BLaER1 (cell line): Measurements from ENCODE around the gene MYLIP.

Source experiments
- H3K27ac ChIP-seq: shearing (Covaris generic); formaldehyde crosslinking; 2 replicates; pipeline ENCODE4 v1.8.1; 2022
- H3K27me3 ChIP-seq: shearing (Covaris generic); formaldehyde crosslinking; 2 replicates; pipeline ENCODE4 v1.8.1; 2022
- H3K36me3 ChIP-seq: shearing (Covaris generic); formaldehyde crosslinking; 2 replicates; pipeline ENCODE4 v1.8.1; 2022
- H3K4me1 ChIP-seq: shearing (Covaris generic); formaldehyde crosslinking; 2 replicates; pipeline ENCODE4 v1.8.1; 2022
- H3K4me2 ChIP-seq: shearing (Covaris generic); formaldehyde crosslinking; 2 replicates; pipeline ENCODE4 v1.8.1; 2022
- H3K4me3 ChIP-seq: shearing (Covaris generic); formaldehyde crosslinking; 2 replicates; pipeline ENCODE4 v1.8.1; 2022
- H3K9ac ChIP-seq: shearing (Covaris generic); formaldehyde crosslinking; 2 replicates; pipeline ENCODE4 v1.8.1; 2022
- H3K9me3 ChIP-seq: shearing (Covaris generic); formaldehyde crosslinking; 2 replicates; pipeline ENCODE4 v1.8.1; 2022
- H4K20me1 ChIP-seq: shearing (Covaris generic); formaldehyde crosslinking; 2 replicates; pipeline ENCODE4 v1.8.1; 2022
- Cebpa-rat ChIP-seq: shearing (Covaris generic); IDR thresholded peaks from 2 replicates; pipeline ENCODE4 v1.8.1; 2022

Gene MYLIP

DNA sequence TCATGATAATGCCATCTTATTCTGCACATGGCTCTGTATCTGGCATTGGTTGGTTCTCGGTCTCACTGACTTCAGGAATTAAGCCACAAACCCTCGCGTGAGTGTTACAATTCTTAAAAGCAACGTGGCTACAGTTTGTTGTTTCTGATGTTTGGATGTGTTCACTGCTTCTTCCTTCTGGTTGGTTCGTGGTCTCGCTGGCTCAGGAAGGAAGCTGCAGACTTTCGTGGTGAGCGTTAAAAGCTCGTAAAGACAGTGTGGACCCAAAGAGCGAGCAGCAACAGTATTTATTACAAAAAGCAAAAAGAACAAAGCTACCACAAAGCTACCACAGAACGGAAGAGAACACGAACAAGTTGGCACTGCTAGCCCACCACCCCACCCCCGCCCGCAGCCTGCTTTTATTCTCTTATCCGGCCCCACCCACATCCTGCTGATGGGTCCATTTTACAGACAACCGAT, 51.1 kb downstream of the MYLIP start:
- Histone ChIP-seq H3K36me3 (no peaks in the 10 kb centered on the region), H3K9ac (no peak overlapping the region), H3K4me2 (peak overlapping the region; percentile 61), H3K9me3 (peaks cover 19% of the 10 kb centered on the region), H3K27ac (peak overlapping the region; percentile 65), H3K27me3 (no peaks in the 10 kb centered on the region), H4K20me1 (no peaks in the 10 kb centered on the region), H3K4me3 (no peak overlapping the region), H3K4me1 (peaks cover 30% of the 10 kb centered on the region)
- TF ChIP-seq Cebpa-rat = no peak

DNA sequence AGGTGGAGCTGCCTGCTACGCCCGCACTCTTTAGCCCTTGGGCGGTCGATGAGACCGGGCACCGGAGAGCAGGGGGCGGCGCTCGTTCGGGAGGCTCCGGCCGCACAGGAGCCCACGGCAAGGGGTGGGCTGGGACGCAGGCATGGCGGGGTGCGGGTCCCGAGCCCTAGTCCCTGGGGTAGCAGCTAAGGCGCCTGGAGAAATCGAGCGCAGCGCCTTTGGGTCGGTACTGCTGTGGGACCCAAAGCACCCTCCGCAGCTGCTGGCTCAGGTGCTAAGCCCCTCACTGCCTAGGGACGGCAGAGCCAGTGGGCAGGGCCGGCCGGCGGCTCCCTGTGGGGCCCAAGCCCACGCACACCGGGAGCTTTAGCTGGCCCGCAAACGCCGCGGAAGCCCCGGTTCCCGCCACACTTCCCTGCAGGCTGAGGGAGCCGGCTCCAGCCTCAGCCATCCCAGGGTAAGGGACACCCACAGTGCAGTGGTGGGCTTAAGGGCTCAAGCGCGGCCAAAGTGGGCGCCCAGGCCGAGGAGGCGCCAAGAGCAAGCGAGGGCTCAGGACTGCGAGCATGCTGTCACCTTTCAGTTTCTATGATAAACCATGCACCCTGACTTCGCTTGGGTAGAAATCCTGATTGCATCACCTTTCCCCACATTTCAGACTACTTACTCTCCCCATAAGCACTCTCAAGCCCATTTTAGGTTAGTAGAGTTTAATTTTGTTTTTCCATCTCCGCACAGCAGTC, 52.0 kb downstream of the MYLIP start:
- peak overlapping the region; percentile 33; the same call in 1 of the 2 replicates for H3K4me2 ChIP-seq
- peak overlapping the region; percentile 46; the same call in 1 of the 2 replicates for H3K4me3 ChIP-seq
- no peaks in the 10 kb centered on the region for H4K20me1 ChIP-seq
- no peak overlapping the region; the same call in 1 of the 2 replicates for H3K27ac ChIP-seq
- no peak overlapping the region for H3K9ac ChIP-seq
- H3K4me1 ChIP-seq = peaks cover 30% of the 10 kb centered on the region
- no peaks in the 10 kb centered on the region for H3K36me3 ChIP-seq
- H3K27me3 ChIP-seq = no peaks in the 10 kb centered on the region
- H3K9me3 ChIP-seq = peaks cover 19% of the 10 kb centered on the region
- no peak for TF ChIP-seq Cebpa-rat

DNA sequence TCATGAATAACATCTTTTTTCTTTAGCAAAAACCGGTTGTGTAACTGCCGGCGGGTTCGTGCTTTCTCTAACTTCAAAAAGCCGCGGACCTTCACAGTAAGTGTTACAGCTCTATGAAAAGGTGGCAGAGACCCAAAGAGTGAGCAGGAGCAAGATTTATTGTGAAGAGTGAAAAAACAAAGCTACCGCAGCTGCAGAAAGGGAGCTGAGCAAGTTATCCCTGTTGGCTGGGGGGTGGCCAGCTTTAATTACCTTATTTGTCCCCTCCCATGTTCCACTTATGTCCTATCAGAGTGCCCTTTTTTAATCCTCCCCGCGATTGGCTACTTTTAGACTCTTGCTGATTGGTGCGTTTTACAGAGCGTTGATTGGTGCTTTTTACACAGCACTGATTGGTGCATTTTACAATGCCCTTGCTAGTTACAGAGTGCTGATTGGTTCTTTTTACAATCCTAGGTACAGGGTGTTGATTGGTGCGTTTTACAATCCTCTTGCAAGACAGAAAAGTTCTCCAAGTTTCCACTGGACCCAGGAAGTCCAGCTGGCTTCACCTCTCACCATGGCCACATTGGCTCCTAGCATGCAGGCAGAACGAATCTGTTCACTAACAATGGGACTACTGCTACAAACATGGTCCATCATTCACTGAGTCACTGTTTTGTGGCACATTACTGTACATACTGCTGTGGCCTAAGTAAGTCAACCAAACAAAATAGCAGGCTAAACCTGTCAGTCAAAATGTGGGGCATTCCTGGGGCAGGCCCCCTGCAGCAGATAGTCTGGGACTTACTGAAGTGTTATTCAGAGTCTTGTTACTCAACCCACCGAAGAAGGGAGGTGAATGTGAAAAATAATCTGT, 52.8 kb downstream of the MYLIP start:
- H3K9me3 ChIP-seq = peaks cover 19% of the 10 kb centered on the region
- no peaks in the 10 kb centered on the region for H3K27me3 ChIP-seq
- no peak overlapping the region for H3K27ac ChIP-seq
- H4K20me1 ChIP-seq = no peaks in the 10 kb centered on the region
- peaks cover 30% of the 10 kb centered on the region for H3K4me1 ChIP-seq
- H3K4me3 ChIP-seq = peak overlapping the region; percentile 46; the same call in 1 of the 2 replicates
- H3K9ac ChIP-seq = no peak overlapping the region
- no peak for TF ChIP-seq Cebpa-rat
- H3K36me3 ChIP-seq = no peaks in the 10 kb centered on the region
- no peak overlapping the region for H3K4me2 ChIP-seq

DNA sequence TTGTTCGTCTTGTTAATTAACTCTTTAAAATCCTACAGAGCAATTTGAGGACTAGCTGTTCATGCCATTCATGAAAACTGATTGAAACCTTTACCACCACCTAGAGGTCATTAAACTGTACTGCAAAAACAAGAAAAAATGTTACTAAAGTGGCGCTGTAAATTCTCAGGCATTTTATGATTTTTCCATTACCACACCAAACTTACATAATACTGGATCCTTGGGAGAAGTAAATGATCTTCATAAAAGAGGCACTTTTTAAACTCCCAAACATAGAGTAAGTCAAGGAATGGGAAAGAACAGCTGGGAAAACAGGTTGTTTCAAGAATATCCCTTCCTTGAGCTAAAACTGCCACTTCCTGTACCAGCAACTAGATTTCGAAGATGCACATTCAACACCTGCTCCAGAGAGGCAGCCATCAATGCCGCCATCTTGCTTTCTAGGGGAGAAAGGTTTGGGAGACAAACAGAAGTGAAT, 54.3 kb downstream of the MYLIP start:
- Histone ChIP-seq H3K4me2 (peak overlapping the region; percentile 44), H3K9me3 (peaks cover 19% of the 10 kb centered on the region), H3K4me1 (peaks cover 36% of the 10 kb centered on the region), H3K36me3 (no peaks in the 10 kb centered on the region), H3K4me3 (no peak overlapping the region), H4K20me1 (no peaks in the 10 kb centered on the region), H3K27me3 (no peaks in the 10 kb centered on the region), H3K9ac (no peak overlapping the region), H3K27ac (no peak overlapping the region)
- no peak for TF ChIP-seq Cebpa-rat

DNA sequence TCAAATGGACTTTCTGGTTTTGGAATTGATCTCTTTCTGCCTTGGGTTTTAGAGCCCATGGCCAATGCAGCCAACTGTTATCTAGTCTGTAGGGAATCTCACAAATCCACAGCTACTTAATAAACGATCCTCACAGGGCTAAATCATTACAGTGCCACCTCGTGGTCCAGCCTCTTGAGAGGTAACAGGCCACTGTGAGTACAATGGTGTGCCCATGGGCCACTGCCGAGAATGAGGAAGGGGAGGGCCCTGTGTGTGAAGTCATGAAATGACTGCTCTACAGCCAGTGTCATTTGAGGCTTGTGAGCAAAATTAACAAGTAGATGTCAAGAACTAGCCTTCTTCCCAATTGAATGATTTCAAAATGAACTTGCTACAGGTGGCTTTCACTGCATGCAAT, 55.2 kb downstream of the MYLIP start:
- Histone ChIP-seq H3K9me3 (peaks cover 19% of the 10 kb centered on the region), H3K36me3 (no peaks in the 10 kb centered on the region), H3K27ac (no peak overlapping the region), H3K27me3 (no peaks in the 10 kb centered on the region), H3K4me2 (no peak overlapping the region), H3K4me3 (no peak overlapping the region), H3K4me1 (peaks cover 35% of the 10 kb centered on the region), H3K9ac (no peak overlapping the region), H4K20me1 (no peaks in the 10 kb centered on the region)
- TF ChIP-seq Cebpa-rat = no peak

DNA sequence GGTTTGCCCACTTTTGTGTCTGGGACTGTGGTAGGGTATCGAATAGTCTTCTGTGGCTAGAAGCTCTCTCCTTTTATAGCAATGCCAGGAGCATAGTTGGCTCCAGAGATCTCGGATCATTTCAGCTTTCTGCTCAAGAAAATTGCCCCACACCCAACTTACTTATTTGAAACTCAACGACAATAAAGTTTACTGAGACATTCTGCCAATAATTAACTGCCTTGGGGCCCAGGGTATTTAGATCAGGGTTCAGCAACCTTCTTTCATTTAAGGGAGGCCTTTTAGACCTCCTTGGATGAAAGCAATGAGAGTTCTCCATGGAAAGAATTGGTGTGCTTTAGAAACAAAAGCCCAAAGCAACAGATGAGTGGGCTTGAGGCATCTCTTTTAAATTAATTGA, 55.7 kb downstream of the MYLIP start:
- Histone ChIP-seq H4K20me1 (no peaks in the 10 kb centered on the region), H3K4me3 (no peak overlapping the region), H3K4me2 (no peak overlapping the region), H3K9me3 (peaks cover 19% of the 10 kb centered on the region), H3K9ac (no peak overlapping the region), H3K36me3 (no peaks in the 10 kb centered on the region), H3K4me1 (peaks cover 31% of the 10 kb centered on the region), H3K27me3 (no peaks in the 10 kb centered on the region), H3K27ac (no peak overlapping the region)
- TF ChIP-seq Cebpa-rat = no peak

DNA sequence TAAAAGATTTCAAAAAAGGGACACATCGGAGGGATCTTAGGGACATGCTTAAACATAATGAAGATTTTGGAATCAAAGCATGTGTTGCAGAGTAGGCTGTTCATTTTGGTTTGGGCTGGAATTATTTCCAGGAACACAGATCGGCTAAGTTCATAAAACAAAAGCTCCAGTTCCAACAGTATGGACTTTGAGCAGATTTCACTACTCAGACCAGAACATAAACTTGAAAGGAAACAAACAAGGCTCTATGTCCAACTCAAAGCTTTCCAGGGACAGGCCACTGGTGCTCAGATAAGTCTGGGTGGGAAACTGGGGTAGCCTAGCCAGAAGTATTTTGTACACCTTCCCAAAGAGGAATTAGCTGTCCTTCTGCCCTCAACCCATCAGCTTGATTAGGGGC, 58.3 kb downstream of the MYLIP start:
- no peaks in the 10 kb centered on the region for H3K36me3 ChIP-seq
- H4K20me1 ChIP-seq = no peaks in the 10 kb centered on the region
- peak overlapping the region; percentile 21 for H3K4me2 ChIP-seq
- H3K4me3 ChIP-seq = no peak overlapping the region
- no peaks in the 10 kb centered on the region for H3K9me3 ChIP-seq
- H3K4me1 ChIP-seq = peaks cover 17% of the 10 kb centered on the region
- H3K27me3 ChIP-seq = no peaks in the 10 kb centered on the region
- no peak overlapping the region for H3K27ac ChIP-seq
- no peak overlapping the region for H3K9ac ChIP-seq
- TF ChIP-seq Cebpa-rat = no peak

DNA sequence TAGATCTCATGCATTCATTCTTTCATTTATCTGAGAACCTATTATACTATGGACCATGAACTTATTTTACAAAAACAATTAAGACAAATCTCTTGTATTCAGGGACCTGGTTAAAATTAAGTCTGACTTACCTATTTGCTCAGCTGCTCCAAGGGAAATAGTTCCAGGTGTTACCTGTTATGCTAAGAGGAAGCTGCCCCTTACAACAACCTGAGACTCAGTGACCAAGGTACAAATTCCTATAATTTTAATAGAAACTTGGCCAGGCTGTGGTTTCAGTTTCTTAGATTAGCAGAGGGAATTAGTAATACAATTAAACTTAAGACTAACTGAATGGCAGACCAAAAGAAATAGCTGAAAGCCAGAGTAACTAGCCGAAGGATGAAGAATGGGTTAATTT, 61.3 kb downstream of the MYLIP start:
- Histone ChIP-seq H3K9ac (no peak overlapping the region), H3K4me2 (no peak overlapping the region), H3K27ac (no peak overlapping the region), H3K27me3 (no peaks in the 10 kb centered on the region), H4K20me1 (no peaks in the 10 kb centered on the region), H3K4me1 (peaks cover 6% of the 10 kb centered on the region), H3K36me3 (no peaks in the 10 kb centered on the region), H3K9me3 (no peaks in the 10 kb centered on the region), H3K4me3 (no peak overlapping the region)
- no peak for TF ChIP-seq Cebpa-rat

DNA sequence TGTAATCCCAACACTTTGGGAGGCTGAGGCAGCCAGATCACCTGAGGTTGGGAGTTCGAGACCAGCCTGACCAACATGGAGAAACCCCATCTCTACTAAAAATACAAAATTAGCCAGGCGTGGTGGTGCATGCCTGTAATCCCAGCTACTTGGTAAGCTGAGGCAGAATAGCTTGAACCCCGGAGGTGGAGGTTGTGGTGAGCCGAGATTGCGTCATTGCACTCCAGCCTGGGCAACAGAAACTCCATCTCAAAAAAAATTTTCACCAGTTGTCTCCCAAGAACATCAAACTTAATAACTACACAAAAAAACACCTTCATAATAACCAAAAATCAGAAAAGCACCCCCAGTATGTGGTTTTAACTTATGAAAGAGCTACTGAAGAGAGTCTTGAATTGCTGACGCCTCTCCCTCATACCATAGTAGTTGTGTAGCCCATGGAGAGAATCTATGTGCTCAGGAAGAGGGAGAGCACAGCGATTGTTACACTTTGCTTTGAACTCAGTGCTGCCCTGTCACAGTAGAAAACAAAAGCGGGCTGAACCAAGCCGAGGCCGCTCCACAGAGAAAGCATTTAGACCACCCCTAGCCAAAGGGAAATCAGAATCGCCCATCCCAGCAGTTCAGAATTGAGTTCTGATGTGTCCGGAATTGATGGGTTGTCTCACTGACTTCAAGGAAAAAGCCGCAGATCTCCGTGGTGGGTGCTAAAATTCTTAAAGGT, 67.5 kb downstream of the MYLIP start:
- H3K27ac ChIP-seq = no peak overlapping the region
- no peaks in the 10 kb centered on the region for H3K36me3 ChIP-seq
- no peaks in the 10 kb centered on the region for H3K27me3 ChIP-seq
- H3K9ac ChIP-seq = no peak overlapping the region
- no peaks in the 10 kb centered on the region for H4K20me1 ChIP-seq
- H3K9me3 ChIP-seq = peaks cover 7% of the 10 kb centered on the region; the same call in 1 of the 2 replicates
- H3K4me3 ChIP-seq = no peak overlapping the region
- H3K4me2 ChIP-seq = no peak overlapping the region
- no peaks in the 10 kb centered on the region for H3K4me1 ChIP-seq
- no peak for TF ChIP-seq Cebpa-rat
